Activated CD8-positive, alpha-beta memory T cell treated with anti-CD3 and anti-CD28 coated beads for 36 hours (primary cell): ENCODE measurements around the gene COLQ. TPM values are rescaled to one million over a fixed set of nuclear protein-coding genes. Genes with fewer than 3 reads are reported as not detected.
"Not testable (repeated sequence)": the region's sequence is repeated elsewhere in the genome, so short reads cannot be mapped to it uniquely, and the experiment has no call there.

Experiments used
- CTCF ChIA-PET: fragments of 350-600 bp; sonication (Branson Sonifier 250); formaldehyde crosslinking; loops from one replicate; lab custom pipeline; 2021; ENCODE audit warnings: antibody characterized with exemption; lab: Charles Lee
- POLR2A ChIA-PET: fragments of 350-600 bp; sonication (Branson Sonifier 250); formaldehyde crosslinking; loops from one replicate; lab custom pipeline; 2021; ENCODE audit warnings: antibody characterized with exemption; lab: Charles Lee
- total RNA-seq, 2 experiments: library from RNA; stranded (reverse); gene quantifications; one replicate each; pipeline ENCODE4 v1.2.3, GENCODE V29; 2021

Gene COLQ
- total RNA-seq = under 1 TPM; 0.63 to 0.84 TPM

GRCh38 chr3:15521573-15521965, at the start of gene COLQ:
COLQ (minus strand) TSS chr3:15521706; CDS start chr3:15521625, 81 bp downstream.
- POLR2A ChIA-PET = no interaction called here

GRCh38 chr3:15563190-15563589, 41.7 kb upstream of the COLQ start:
- ChIA-PET POLR2A (no interaction called here), CTCF (no interaction called here)

More at GRCh38 chr3:15521573-15521965, at the start of gene COLQ:
- CTCF ChIA-PET = interaction anchor here (0.6 to 0.7 kb wide), 2 partner anchors 67 to 499 kb away, joined by 3 read pairs; no protein-coding TSS in a partner anchor

- CTCF ChIA-PET = no interaction called here
- POLR2A ChIA-PET = no interaction called here
These were observed 41.1 kb upstream of the COLQ start for GRCh38 chr3:15562560-15562959.

- ChIA-PET CTCF (interaction anchor here (0.9 to 1.3 kb wide), 3 partner anchors 18 to 355 kb away, joined by 3 read pairs; no protein-coding TSS in a partner anchor), POLR2A (no interaction called here)
These were observed 37.1 kb upstream of the COLQ start for GRCh38 chr3:15558581-15558980.

- POLR2A ChIA-PET = no interaction called here
- CTCF ChIA-PET = interaction anchor here (0.9 to 1.2 kb wide), 2 partner anchors 36 to 354 kb away, joined by 3 read pairs; no protein-coding TSS in a partner anchor
These were observed 36.0 kb upstream of the COLQ start for GRCh38 chr3:15557511-15557946.

GRCh38 chr3:15556512-15556911, 35.0 kb upstream of the COLQ start:
- ChIA-PET CTCF (interaction anchor here (0.7 to 1.2 kb wide), 3 partner anchors 21 to 354 kb away, joined by 3 to 6 read pairs (median 5); no protein-coding TSS in a partner anchor), POLR2A (no interaction called here)

- POLR2A ChIA-PET = no interaction called here
- CTCF ChIA-PET = no interaction called here
These were observed 32.2 kb upstream of the COLQ start for GRCh38 chr3:15553749-15554148.

- ChIA-PET POLR2A (no interaction called here), CTCF (no interaction called here)
These were observed 30.4 kb upstream of the COLQ start for GRCh38 chr3:15551902-15552301.

- POLR2A ChIA-PET = no interaction called here
- CTCF ChIA-PET = no interaction called here
These were observed 28.3 kb upstream of the COLQ start for GRCh38 chr3:15549846-15550245.

GRCh38 chr3:15542614-15543013, 21.1 kb upstream of the COLQ start:
- POLR2A ChIA-PET = no interaction called here
- CTCF ChIA-PET = no interaction called here

GRCh38 chr3:15541371-15541770, 19.9 kb upstream of the COLQ start:
- ChIA-PET CTCF (no interaction called here), POLR2A (no interaction called here)

- ChIA-PET POLR2A (no interaction called here), CTCF (no interaction called here)
These were observed 17.6 kb upstream of the COLQ start for GRCh38 chr3:15539066-15539465.

- ChIA-PET POLR2A (interaction anchor here (0.6 kb wide), 1 partner anchor 130 kb away, joined by 8 read pairs; no protein-coding TSS in a partner anchor), CTCF (no interaction called here)
These were observed 16.8 kb upstream of the COLQ start for GRCh38 chr3:15538345-15538744.

- ChIA-PET CTCF (no interaction called here), POLR2A (no interaction called here)
These were observed 15.3 kb upstream of the COLQ start for GRCh38 chr3:15536856-15537255.

GRCh38 chr3:15535732-15536131, 14.2 kb upstream of the COLQ start:
- CTCF ChIA-PET = no interaction called here
- POLR2A ChIA-PET = no interaction called here

GRCh38 chr3:15532614-15533013, 11.1 kb upstream of the COLQ start:
- CTCF ChIA-PET, POLR2A ChIA-PET: not testable (repeated sequence)

GRCh38 chr3:15531346-15531745, 9.8 kb upstream of the COLQ start:
- ChIA-PET CTCF (no interaction called here), POLR2A (no interaction called here)

- POLR2A ChIA-PET = no interaction called here
- CTCF ChIA-PET = interaction anchor here (1.2 kb wide), 1 partner anchor 9 kb away, joined by 3 read pairs; no protein-coding TSS in a partner anchor
These were observed 7.5 kb upstream of the COLQ start for GRCh38 chr3:15528854-15529537.

- ChIA-PET POLR2A (no interaction called here), CTCF (interaction anchor here (0.8 kb wide), 1 partner anchor 13 kb away, joined by 3 read pairs; no protein-coding TSS in a partner anchor)
These were observed 5.5 kb upstream of the COLQ start for GRCh38 chr3:15527031-15527459.

GRCh38 chr3:15525790-15526189, 4.3 kb upstream of the COLQ start:
- POLR2A ChIA-PET = no interaction called here
- CTCF ChIA-PET = no interaction called here
